HG03108 (cell line): ENCODE data around the gene DIP2C.

Experiments
- ATAC-seq: cut with Tn5 transposase; IDR thresholded peaks from one replicate; pipeline ENCODE4 v1.9.1; 2021; ENCODE audit warnings: moderate library complexity; ENCODE audit not compliant: unreplicated experiment

Gene DIP2C

DNA sequence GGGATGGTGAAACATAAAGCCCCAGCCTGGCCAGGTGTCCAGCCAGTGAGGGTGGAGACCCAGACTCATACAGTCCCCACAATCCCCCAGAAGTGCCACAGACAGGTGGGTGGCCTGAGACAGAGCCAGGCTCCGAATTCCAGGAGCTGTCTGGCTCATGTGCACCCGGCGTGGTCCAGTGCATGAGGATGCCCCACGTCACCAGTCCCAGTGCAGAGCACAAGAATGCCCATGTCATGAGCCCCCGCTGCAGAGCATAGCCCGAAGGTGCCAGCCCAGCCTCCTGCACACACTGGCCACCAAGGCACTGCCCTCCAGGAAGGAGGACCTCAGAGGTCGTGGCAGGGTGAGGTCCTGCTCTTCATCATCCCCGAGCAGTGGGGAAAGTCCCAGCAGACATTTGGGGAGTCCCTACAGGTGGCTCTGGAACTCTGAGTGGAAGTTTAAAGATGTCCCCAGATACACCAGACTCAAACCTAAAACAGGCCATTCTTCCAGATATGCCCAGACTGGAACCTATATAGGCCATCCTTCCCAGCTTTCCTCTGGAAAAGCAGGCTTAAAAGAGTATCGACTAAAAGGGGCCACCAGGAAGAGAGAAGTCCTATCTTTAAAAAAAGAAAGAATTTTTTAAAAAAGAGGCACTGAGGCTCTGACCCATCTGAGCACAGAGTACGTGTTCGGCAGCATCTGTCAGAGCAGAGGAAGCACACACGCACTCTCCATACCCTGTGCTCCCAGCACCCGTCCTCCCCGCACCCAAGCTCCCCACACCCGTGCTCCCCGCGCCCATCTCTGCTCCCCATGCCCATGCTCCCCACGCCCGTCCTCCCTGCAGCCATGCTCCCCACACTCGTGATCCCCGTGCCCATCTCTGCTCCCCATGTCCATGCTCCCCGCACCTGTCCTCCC, 11.5 kb downstream of the DIP2C start:
- ATAC-seq = no peak

DNA sequence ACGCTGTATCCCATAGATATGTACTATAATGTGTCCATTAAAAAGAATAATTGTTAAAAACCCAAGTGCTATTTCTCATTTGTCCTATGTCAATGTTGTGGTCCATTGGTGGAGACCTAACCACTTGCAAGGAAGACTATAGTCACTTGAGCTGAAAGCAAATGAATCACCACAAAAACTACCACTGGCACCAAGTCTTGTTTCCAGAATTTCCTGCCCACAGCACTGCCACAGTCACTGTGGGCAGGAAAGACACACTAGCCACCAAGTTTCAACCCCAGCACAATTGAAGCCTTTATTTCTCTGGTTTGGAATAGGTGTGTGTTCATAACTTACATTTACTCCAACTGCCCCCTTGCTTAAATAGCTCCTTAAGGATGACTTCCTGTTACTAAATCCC, 12.4 kb downstream of the DIP2C start:
- no peak for ATAC-seq

DNA sequence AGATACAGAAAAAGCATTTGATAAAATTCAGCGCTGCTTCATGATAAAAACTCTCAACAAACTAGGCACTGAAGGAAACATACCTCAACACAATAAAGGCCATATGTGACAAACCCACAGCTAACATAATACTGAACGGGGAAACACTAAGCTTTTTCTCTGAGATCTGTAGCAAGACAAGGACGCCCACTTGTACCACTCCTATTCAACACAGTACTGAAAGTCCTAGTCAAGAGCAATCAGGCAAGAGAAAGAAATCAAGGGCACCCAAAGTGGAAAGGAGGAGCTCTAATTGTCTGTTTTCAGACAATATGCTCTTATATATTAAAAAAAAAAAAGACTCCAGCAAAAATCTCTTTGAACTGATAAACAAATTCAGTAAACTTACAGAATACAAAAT, 13.3 kb downstream of the DIP2C start:
- no peak for ATAC-seq

DNA sequence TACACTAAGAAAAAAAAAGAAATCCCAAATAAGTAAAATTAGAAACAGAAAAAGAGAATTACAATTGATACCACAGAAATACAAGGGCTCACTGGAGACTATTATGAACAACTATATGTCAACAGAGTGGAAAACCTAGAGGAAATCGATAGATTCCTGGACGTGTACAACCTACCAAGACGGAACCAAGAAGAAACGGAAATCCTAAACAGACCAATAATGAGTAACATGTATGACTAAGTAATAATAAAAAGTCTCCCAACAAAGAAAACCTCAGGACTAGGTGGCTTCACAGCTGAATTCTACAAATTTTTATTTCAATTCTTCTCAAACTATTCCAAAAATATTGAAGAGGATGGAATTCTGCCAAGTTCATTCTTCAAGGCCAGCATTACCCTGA, 13.9 kb downstream of the DIP2C start:
- no peak for ATAC-seq

DNA sequence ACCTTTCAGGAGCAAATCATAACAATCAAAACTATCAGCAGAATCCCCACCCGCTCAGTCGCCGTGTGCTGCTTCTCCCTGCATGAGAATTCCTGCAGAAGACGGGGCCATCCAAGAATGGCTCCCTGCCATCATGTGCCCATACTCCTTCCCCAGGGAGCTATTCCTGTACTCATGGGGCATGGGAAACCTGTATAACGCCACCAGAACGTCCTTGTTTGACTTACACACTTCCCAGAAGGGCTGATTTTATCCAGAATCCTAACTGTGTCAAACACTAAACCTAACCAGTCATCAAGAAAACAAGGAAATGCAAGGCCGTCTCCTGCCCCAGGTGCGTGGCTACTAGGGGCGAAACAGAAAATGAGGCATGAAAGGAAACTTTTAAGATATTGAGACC, 16.0 kb downstream of the DIP2C start:
- ATAC-seq = no peak

DNA sequence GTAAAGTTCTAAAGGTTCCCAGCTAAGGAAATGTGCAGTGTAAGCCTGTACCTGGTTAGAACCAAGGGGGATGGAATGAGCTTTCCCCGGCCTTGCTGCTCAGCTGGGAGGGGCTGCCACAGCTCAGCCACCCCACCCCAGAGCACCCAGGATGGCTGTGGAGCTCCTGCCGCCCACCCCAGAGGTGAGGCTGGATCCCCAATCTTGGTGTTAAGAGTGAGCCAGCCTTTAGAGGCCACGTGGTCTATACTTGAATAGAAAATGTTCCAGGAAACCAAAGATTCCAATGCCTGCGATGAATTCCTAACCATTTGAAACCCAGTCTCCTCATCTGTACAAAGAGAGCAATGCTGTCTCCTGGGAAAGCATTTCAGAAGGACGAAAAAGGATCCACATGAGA, 16.5 kb downstream of the DIP2C start:
- no peak for ATAC-seq

DNA sequence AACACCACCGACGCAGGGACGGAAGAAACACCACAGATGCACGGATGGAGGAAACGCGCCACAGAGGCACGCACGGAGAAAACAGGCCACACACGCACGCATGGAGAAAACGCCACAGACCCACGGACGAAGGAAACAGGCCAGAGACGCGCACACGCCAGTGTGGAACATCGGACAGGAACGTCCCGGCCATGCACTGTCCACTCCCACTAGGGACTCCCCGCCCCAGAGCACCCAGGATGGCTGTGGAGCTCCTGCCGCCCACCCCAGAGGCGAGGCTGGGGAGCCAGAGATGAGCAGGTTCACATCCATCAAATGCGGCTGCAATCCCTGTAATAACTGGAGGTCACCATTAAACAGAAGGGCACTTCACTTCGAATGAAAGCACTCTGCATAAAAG, 17.3 kb downstream of the DIP2C start:
- ATAC-seq = no peak

DNA sequence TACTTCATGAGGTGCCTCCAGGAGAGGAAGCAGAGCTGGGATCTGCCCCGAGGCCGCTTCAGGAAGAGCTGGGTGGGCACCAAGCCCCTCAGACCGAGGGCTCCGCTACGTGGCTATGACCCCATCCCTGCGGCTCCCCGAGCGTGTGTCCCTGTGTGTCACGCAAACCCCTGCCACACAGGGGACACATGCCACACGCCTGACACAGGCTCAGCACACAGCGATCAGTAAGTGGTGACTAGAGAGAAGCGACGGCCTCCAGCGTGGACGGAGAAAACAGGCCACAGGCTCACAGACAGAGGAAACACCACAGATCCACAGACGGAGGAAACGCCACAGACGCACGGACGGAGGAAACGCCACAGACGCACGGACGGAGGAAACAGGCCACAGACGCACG, 18.5 kb downstream of the DIP2C start:
- no peak for ATAC-seq

DNA sequence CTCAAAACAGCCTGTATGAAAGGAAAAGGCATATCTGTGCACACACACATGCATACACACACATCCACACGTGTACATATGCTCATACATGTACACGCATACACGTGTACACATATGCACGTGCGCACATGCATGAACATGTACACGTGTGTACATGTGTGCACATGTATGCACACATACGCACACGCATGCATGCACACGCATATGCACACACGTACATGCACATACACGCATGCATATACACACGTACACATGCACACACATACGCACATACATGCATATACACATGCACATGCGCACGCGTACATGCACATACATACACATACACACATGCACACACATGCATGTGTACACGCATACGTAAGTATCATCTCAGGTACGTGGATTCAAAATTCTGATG, 19.4 kb downstream of the DIP2C start:
- ATAC-seq = no peak

DNA sequence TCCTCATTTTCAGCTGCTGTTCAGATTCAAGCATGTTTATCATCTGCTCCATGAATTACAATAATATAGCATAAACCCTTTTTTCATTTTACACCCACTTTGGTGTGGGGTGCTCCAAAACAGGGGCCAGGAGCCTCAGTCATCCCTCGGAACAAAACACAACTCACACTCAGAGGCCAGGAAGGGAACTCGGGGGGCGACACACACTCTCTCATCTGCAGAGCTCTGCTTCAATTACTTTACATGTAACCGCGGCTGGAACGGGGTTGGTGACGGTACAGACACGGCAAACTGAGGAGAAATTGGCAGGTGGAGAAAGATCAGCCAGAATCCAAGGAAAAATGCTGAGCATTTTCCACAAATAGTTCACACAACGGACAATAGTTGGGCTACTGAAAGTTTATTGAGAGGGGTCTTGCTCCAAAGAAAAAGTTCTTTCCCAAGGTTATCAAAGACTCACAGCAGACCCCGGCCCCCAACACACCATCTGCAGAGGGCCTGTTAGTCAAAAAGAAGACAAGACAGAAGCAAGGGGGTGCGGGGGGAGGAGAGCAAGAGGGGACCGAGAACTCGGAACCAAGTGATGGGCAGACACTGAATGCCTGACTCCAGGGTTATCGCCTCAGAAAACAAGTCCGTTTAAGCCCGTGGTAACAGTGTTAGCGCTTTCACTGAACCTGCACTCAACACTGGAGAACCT, 20.5 kb downstream of the DIP2C start:
- no peak for ATAC-seq

DNA sequence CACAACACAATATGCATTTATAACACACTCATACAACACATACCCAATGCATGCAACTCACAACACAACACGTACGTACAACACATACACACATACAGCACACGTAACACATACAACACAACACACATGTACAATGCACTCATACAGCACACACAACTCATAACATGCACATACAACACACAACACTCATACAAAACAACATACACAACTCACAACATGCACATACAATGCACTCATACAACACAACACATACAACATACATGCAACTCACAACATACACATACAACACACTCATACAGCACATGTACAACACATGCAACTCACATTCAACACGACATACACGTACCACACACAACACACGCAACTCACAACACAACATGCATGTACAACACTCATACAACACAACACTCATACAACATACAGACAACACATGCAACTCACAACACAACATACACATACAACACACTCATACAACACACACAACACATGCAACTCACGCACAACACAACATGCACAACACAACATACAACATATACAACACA, 21.8 kb downstream of the DIP2C start:
- no peak for ATAC-seq

DNA sequence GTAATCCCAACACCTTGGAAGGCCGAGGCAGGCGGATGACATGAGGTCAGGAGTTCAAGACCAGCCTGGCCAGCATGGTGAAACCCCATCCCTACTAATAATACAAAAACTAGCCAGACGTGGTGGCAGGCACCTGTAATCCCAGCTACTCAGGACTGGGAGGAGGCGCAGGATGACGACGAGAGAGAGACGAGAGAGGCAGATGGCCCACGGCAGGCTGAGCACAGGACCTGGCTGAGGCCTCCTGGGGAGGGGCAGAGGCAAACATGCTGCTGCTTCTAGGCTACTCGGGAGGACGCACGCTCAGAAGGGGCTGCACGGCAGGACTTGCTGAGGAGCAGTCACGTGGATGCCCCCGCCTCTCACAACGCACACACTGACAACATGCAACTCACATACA, 22.4 kb downstream of the DIP2C start:
- no peak for ATAC-seq

DNA sequence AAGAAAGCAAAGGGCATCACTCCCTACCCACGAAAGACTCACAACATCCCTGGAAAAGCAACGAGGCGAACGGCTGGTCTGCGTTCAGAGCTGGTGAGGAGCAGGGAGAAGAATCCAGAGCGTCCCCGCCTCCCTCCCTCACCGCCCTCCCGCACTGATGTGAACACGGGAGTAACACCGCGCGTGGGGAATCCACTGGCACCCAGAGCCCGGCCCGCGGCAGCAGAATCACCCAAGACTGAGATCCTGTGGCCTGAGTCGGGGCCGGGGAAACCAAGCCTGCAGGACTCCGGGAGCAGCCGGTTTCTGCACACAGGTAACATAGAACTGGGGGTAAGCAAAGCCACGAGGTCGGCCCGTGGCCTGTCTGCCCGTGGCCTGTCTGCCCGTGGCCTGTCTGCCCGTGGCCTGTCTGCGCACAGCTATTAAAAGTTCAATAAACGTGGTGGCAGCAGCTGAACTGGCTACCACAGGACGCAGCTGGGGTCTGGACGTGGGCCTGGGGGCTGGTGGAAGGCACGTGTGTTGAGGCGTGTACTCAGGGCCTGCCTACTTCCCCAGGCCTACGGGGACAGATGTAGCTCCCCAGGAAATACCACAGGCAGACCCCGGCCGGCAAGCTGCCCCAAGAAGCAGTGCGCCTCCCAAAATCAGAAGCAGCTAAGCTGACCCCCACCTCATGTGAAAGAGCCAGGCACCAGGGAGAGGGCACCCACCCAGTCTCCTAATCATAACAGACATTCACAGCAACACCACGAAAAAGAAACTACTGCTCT, 23.0 kb downstream of the DIP2C start:
- ATAC-seq = no peak

DNA sequence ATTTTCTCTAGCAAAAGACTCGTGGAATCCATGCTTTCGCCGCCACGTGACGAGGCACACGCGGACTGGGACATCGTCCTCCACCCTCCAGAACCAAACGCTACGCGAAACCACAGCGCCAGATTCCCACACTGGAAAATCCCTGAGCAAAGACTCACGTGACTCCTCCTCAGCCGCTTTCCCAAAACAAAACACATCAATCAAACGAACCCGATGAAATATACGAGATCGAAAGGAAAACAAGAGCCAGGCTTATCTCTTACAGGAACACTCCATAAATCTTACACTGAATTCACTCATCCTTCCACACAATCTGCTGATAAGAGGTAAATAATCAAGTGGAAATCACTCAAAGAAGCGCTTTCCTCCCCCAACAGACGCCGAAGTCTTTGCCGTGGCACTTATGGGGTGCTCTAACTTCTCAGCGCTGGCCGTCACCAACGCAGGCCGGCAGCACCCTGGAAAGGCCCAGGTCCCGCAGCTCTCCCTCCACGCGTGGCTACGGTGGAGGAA, 23.8 kb downstream of the DIP2C start:
- no peak for ATAC-seq

DNA sequence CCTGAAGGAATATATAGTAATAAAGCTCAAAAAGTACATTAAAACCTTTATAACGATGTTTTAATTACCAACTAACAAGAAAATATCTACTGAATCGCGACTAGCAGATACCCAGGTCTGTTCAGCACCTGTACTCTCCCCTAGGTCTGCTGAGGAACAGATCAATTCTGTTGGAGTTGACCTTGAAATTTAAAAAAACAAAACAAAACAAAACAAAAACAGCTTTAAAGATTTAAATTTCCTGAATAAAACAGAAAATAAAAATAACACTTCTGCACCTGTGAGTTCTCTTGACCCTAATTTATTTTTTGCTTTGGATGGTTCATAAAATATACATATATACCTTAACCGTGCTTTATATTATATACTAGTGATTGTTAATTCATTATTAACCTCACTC, 24.6 kb downstream of the DIP2C start:
- ATAC-seq = no peak

DNA sequence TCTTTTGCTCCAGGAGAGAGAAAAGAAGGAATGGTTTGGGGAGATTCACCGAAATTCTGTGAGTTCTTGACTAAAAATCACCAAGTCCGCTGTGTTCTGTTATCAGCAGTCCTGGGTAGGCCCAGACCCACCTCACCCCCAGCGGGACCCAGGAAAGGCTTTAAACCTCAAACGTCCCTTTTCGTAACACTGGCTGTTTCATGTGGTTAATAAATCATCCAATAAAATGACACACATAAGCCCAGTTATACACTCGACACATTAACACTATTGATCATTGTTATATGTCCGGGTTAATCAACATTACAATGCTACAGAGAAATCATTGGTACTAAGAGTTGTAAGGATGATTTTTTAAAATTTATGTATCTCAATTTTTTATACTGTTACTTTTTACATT, 25.2 kb downstream of the DIP2C start:
- no peak for ATAC-seq

DNA sequence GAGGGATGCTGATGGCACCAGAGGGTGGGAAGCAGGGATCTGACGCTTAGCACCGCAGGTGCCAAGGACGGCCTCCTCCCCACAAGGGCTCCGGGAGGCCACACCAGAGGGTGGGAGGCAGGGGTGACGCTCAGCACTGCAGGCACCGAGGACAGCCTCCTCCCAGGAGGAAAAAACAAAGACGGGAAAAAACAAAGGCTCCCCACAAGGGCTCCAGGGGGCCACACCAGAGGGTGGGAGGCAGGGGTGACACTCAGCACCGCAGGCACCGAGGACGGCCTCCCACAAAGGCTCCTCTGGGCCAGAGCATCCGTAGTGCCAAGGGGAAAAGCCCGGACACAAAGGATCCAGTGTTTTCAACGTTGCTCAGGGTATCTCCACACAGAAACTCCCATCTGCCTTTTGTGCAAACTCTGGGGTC, 25.6 kb downstream of the DIP2C start:
- no peak for ATAC-seq

DNA sequence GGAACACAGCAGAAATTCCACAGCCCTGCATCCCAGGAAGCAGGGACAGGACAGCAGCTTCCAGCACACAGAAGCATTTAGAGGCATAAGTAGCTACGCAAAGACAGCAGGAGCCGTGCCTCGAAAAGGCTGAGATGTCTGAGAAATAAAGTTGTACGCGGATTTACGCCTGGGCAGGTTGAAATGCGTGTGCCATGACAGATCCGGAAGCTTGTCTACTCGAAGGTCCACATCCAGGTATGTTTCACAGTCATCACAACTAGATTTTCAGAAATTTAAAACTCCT, 26.1 kb downstream of the DIP2C start:
- ATAC-seq = no peak

DNA sequence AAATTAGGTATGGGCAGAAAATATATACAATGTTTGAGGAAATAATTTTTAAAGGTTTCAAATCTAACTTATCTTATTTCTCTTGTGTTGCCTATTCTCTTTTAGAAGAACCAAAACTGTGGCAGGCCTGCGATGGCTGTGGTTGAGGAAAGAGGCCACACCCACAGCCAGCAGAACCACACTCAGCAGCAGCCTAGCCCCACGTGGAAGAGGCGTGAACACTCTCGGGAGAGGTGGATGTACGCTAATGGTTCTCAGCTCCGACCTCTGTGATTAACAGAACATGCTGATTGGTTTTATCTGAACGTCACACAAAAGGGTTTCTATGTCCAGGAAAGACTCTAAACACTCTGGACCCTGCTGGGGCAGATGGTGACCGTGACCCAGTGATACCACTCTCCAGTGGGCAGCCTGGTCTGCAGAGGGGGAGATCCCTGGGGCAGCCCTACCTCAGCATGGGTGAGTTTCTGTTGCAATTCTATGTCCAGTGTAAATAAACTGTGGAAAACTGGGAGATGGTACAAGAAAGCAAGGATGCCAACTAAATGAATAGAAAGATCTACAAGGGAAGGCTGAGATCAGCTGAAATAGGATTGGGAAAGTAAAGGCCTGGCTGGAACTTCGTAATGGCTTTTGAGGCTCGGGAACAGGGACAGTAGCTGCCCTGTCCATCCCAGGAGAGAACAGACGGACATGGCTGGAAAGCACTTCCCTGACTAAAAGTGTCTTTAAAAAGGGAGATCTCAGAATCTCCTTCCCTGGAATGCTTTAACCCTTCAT, 26.6 kb downstream of the DIP2C start:
- ATAC-seq = no peak

DNA sequence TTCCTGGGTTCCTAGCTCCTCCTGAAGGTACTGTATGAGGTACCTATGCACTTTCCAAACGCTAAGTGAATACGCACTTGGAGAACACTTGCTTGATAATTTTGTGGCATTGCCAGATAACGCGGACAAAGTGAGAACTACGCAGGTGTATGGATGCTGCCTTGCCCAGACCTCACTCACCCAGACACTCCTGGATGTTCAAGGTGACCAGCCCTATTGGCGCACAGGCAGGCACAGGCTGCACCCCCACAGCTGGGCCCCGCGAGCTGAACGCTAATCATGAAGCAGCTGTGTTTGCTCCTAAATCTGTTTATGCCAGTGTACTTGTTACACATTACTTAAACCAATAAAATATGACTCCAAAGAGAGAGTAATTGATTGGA, 27.3 kb downstream of the DIP2C start:
- ATAC-seq = no peak
